Keratinocyte (primary cell): ENCODE results near the gene KDM3A.

Experiments
- CTCF ChIP-seq, 3 experiments: IDR thresholded peaks in 1 of 3; conservative IDR thresholded peaks in 1 of 3; optimal IDR thresholded peaks in 1 of 3; 2 replicates in 2 of 3; 3 replicates in 1 of 3; pipeline versions ENCODE3 to v1.5.1; 2011; ENCODE audit warnings: low read length in 3 of 3, mild to moderate bottlenecking in 3 of 3, moderate library complexity in 2 of 3, control low read depth in 1 of 3, inconsistent platforms in 1 of 3; ENCODE audit not compliant: insufficient read depth in 2 of 3; ENCODE audit errors: extremely low read depth in 1 of 3
- EZH2 ChIP-seq: IDR thresholded peaks from one replicate; pipeline ENCODE4 v1.6.1; 2012; ENCODE audit warnings: inconsistent platforms, mild to moderate bottlenecking, low read length, moderate library complexity

GRCh38 chr2:86416146-86416545, 25.0 kb upstream of the KDM3A start:
- TF ChIP-seq EZH2 (no peak), CTCF (optimal IDR thresholded peaks at IDR 0.05 in 1 of 3, IDR thresholded peaks at IDR 0.05 in 1 of 3, conservative IDR thresholded peaks at IDR 0.05 in 1 of 3; ENCODE audit: extremely low read depth in 1 of 3, insufficient read depth in 2 of 3, low read length in 3 of 3) (no peak)
